ENCODE data around the gene OR2AE1.

OR2AE1 gene

GRCh38 chr7:99855236-99855635 lies 21.6 kb downstream of the OR2AE1 start:
- no peak for DNase-seq

GRCh38 chr7:99848420-99849216 lies 28.2 kb downstream of the OR2AE1 start:
- DNase-seq: no peak

- DNase-seq: no peak
These were observed 32.5 kb downstream of the OR2AE1 start for GRCh38 chr7:99844328-99844727.

- DNase-seq: no peak
These were observed 33.0 kb downstream of the OR2AE1 start for GRCh38 chr7:99843808-99844207.

- no peak for DNase-seq
These were observed 33.9 kb downstream of the OR2AE1 start for GRCh38 chr7:99842926-99843325.

GRCh38 chr7:99840136-99840869 lies 36.5 kb downstream of the OR2AE1 start:
- DNase-seq: no peak

GRCh38 chr7:99839287-99840021 lies 37.4 kb downstream of the OR2AE1 start:
- no peak for DNase-seq

GRCh38 chr7:99837649-99838361 lies 39.0 kb downstream of the OR2AE1 start:
- no peak for DNase-seq

- no peak for DNase-seq
These were observed 41.6 kb downstream of the OR2AE1 start for GRCh38 chr7:99835189-99835588.

- no peak for DNase-seq
These were observed 42.5 kb downstream of the OR2AE1 start for GRCh38 chr7:99834382-99834781.

GRCh38 chr7:99833289-99833877 lies 43.5 kb downstream of the OR2AE1 start:
- no peak for DNase-seq

- no peak for DNase-seq
These were observed 45.2 kb downstream of the OR2AE1 start for GRCh38 chr7:99831595-99831994.

GRCh38 chr7:99829524-99830160 lies 47.2 kb downstream of the OR2AE1 start:
- no peak for DNase-seq

GRCh38 chr7:99828811-99829210 lies 48.0 kb downstream of the OR2AE1 start:
- DNase-seq: no peak

- no peak for DNase-seq
These were observed 49.6 kb downstream of the OR2AE1 start for GRCh38 chr7:99827040-99827778.

Data from T-helper 9 cell (primary cell).